ENCODE data around the gene VPS54. TPM values are rescaled to one million over a fixed set of nuclear protein-coding genes. Genes with fewer than 3 reads are reported as not detected.
A peak's percentile ranks its signal among the peaks of the same experiment; 100 is the strongest.
"Not testable (repeated sequence)": the region's sequence is repeated elsewhere in the genome, so short reads cannot be mapped to it uniquely, and the experiment has no call there.

Gene VPS54
- polyA plus RNA-seq, 6 donors from 2014 or later, result 4.6 to 10.8 (median 5.2) TPM

DNA sequence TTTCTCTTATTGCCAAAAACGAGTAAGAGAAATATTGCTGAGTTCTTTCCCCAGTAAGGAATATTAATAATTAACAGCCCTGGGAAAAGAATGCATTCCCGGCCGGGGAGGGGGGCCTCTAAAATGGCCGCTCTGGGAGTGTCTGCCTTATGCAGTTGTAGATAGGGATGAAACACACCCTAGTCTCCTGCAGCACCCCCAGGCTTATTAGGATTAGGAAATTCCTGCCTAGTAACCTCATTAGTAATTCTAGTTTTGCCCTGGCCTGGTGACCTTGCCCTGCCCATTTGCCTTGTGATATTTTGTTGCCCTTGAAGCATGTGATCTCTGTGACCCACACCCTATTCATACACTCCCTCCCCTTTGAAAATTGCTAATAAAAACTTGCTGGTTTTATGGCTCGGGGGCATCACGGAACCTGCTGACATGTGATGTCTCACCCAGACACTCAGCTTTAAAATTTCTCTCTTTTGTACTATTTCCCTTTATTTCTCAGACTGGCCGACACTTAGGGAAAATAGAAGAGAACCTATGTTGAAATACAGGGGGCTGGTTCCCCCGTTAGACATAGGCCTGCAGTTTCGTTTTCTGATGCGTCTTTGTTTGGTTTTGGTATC, 22.5 kb downstream of the VPS54 start:
- not testable (repeated sequence) for H3K27me3 Mint-ChIP-seq; H3K4me1 Mint-ChIP-seq; ATAC-seq (ENCODE audit: low read depth in 2 of 2); DNase-seq; H3K4me3 Mint-ChIP-seq
- Mint-ChIP-seq H3K36me3 (peaks cover 19 to 28% of the 10 kb centered on the region in 2 donors), H3K9me3 (peaks cover 5 to 23% (median 14%) of the 10 kb centered on the region in 7 donors), H3K27ac (peak overlapping the region in 1 of 6 donors; percentile 57)

- not testable (repeated sequence) for H3K27me3 Mint-ChIP-seq; DNase-seq; ATAC-seq (ENCODE audit: low read depth in 2 of 2)
- peaks cover 26 to 39% of the 10 kb centered on the region in 2 donors for H3K36me3 Mint-ChIP-seq
- peak overlapping the region in 1 of 8 donors; percentile 59 for H3K4me3 Mint-ChIP-seq
- H3K4me1 Mint-ChIP-seq, result peaks cover 6 to 15% (median 9%) of the 10 kb centered on the region in 3 donors
- H3K9me3 Mint-ChIP-seq, result peaks cover 11 to 31% (median 20%) of the 10 kb centered on the region in 7 donors
- H3K27ac Mint-ChIP-seq, result peak overlapping the region in 1 of 6 donors; percentile 6
Observed at GRCh38 chr2:63994329-63995070, 24.7 kb downstream of the VPS54 start.

GRCh38 chr2:63993871-63994270, 25.4 kb downstream of the VPS54 start:
- ATAC-seq (ENCODE audit: low read depth in 2 of 2) (no peak), DNase-seq (no peak)
- Mint-ChIP-seq H3K4me1 (peaks cover 6 to 15% (median 9%) of the 10 kb centered on the region in 3 donors), H3K36me3 (peaks cover 26 to 45% of the 10 kb centered on the region in 2 donors), H3K4me3 (no peak overlapping the region), H3K27ac (no peak overlapping the region), H3K9me3 (peaks cover 11 to 34% (median 20%) of the 10 kb centered on the region in 7 donors), H3K27me3 (no peaks in the 10 kb centered on the region)

DNA sequence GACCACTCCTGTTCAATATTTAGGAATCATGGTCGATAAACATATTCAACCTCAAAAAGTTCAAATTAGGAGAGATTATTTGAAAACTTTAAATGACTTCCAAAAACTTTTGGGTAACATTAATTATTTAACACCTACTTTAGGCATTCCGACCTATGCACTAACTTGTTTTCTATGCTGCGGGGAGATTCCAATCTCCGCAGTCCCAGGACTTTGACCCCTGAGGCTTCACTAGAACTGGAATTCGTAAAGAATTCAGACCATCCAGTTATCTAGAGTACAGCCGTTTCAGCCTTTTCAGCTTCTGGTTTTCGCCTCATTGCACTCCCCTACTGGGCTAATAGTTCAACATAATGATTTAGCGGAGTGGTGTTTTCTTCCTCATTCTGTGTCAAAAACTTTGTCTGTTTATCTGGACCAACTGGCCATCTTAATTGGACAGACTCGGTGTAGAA, 26.1 kb downstream of the VPS54 start:
- ATAC-seq (ENCODE audit: low read depth in 2 of 2); H3K27me3 Mint-ChIP-seq: not testable (repeated sequence)
- H3K36me3 Mint-ChIP-seq, result peaks cover 22 to 39% of the 10 kb centered on the region in 2 donors

DNA sequence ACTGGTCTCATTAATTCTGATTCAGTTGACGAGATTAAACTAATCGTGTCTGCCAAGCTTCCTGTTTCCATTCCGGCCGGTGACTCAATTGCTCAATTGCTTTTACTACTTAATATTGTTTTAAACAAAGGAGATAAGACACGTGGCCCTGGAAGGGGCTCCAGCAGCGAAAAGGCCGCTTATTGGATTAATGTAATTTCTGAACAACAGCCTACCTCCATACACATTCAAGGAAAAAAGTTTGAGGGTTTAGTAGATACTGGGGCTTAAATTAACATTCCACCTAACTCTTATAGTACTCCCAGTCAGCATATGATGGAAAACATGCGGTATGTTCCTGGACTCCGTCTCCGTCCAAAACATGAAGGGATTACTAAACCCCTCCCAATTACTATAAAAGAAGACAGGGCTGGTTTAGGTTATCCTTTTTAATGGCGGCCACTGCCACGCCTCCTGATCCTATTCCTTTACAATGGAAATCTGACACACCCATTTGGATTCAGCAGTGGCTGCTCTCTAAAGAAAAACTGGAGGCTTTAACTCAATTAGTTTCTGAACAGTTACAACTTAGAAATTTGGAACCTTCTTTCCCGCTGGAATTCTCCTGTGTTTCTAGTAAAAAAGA, 27.1 kb downstream of the VPS54 start:
- DNase-seq (no peak), ATAC-seq (ENCODE audit: low read depth in 2 of 2) (no peak)
- H3K27me3 Mint-ChIP-seq, result no peaks in the 10 kb centered on the region
- H3K36me3 Mint-ChIP-seq, result peaks cover 21 to 29% of the 10 kb centered on the region in 2 donors
- H3K27ac Mint-ChIP-seq, result no peak overlapping the region
- H3K9me3 Mint-ChIP-seq, result peaks cover 6 to 18% (median 13%) of the 10 kb centered on the region in 7 donors
- peaks cover 1 to 15% (median 9%) of the 10 kb centered on the region in 3 donors for H3K4me1 Mint-ChIP-seq
- no peak overlapping the region for H3K4me3 Mint-ChIP-seq

More for the DNA sequence above, 26.1 kb downstream of the VPS54 start:
- H3K27ac Mint-ChIP-seq, H3K4me3 Mint-ChIP-seq, DNase-seq: not testable (repeated sequence)
- peaks cover 7 to 28% (median 19%) of the 10 kb centered on the region in 7 donors for H3K9me3 Mint-ChIP-seq
- H3K4me1 Mint-ChIP-seq, result peaks cover 4 to 15% (median 9%) of the 10 kb centered on the region in 3 donors

GRCh38 chr2:63991173-63991999, 27.8 kb downstream of the VPS54 start:
- H3K27ac Mint-ChIP-seq; H3K4me3 Mint-ChIP-seq; H3K27me3 Mint-ChIP-seq; DNase-seq; ATAC-seq (ENCODE audit: low read depth in 2 of 2): not testable (repeated sequence)
- H3K4me1 Mint-ChIP-seq, result peaks cover 1 to 15% (median 9%) of the 10 kb centered on the region in 3 donors
- peaks cover 21 to 24% of the 10 kb centered on the region in 2 donors for H3K36me3 Mint-ChIP-seq
- peaks cover 6 to 12% (median 7%) of the 10 kb centered on the region in 7 donors for H3K9me3 Mint-ChIP-seq

DNA sequence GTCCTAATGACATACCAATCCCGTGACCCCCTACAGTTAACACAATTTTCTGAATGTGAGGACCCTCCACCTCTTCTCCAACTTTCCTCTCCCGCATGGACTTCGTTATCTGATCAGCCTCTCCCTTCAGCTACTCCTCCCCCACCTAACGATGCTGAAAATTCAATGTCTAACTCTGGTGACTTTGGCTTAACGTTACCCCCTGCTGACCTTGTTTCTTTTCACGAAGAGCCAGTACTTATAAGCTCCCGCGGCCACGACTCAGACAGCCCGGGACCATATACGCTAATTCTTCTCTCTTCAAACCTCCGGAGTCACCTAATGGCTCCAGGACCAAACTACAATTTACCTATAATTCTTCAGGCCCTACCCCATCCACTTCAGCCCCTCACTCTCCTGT, 29.2 kb downstream of the VPS54 start:
- peaks cover 6 to 12% (median 7%) of the 10 kb centered on the region in 7 donors for H3K9me3 Mint-ChIP-seq
- H3K4me1 Mint-ChIP-seq, result peaks cover 4 to 20% (median 11%) of the 10 kb centered on the region in 3 donors
- DNase-seq, result no peak
- H3K27ac Mint-ChIP-seq, result peak overlapping the region in 3 of 6 donors; percentile 50 to 64 (median 52)
- H3K36me3 Mint-ChIP-seq, result peaks cover 15 to 21% of the 10 kb centered on the region in 2 donors
- no peak for ATAC-seq (ENCODE audit: low read depth in 2 of 2)
- no peaks in the 10 kb centered on the region for H3K27me3 Mint-ChIP-seq
- peak overlapping the region in 1 of 8 donors; percentile 64 for H3K4me3 Mint-ChIP-seq

DNA sequence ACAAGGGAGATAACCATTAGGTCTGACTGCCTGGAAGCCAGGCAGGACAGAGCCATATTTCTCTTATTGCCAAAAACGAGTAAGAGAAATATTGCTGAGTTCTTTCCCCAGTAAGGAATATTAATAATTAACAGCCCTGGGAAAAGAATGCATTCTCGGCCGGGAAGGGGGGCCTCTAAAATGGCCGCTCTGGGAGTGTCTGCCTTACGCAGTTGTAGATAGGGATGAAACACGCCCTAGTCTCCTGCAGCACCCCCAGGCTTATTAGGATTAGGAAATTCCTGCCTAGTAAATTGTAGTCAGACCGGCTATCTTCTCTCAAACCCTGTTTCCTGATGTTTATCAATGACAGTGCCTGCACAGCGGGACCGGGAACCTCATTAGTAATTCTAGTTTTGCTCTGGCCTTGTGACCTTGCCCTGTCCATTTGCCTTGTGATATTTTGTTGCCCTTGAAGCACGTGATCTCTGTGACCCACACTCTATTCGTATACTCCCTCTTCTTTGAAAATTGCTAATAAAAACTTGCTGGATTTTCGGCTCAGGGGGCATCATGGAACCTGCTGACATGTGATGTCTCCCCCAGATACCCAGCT, 30.3 kb downstream of the VPS54 start:
- H3K27me3 Mint-ChIP-seq; H3K27ac Mint-ChIP-seq; DNase-seq; H3K4me3 Mint-ChIP-seq; ATAC-seq (ENCODE audit: low read depth in 2 of 2): not testable (repeated sequence)
- H3K36me3 Mint-ChIP-seq, result peaks cover 8 to 17% of the 10 kb centered on the region in 2 donors
- peaks cover 6 to 12% (median 7%) of the 10 kb centered on the region in 7 donors for H3K9me3 Mint-ChIP-seq
- H3K4me1 Mint-ChIP-seq, result peaks cover 4 to 20% (median 4%) of the 10 kb centered on the region in 3 donors

- no peak for DNase-seq
- Mint-ChIP-seq H3K27me3 (no peaks in the 10 kb centered on the region), H3K4me1 (peaks cover 3 to 5% (median 3%) of the 10 kb centered on the region in 3 donors), H3K27ac (peak overlapping the region in 3 of 6 donors; percentile 15 to 87 (median 78)), H3K36me3 (peaks cover 6 to 26% of the 10 kb centered on the region in 2 donors), H3K4me3 (no peak overlapping the region), H3K9me3 (peaks cover 0 to 5% (median 0%) of the 10 kb centered on the region in 7 donors)
- no peak for ATAC-seq (ENCODE audit: low read depth in 2 of 2)
Observed at GRCh38 chr2:63984606-63985359, 34.4 kb downstream of the VPS54 start.

- Mint-ChIP-seq H3K4me3 (no peak overlapping the region), H3K4me1 (peaks cover 3 to 5% (median 3%) of the 10 kb centered on the region in 3 donors), H3K36me3 (peaks cover 1 to 26% of the 10 kb centered on the region in 2 donors), H3K27ac (no peak overlapping the region), H3K9me3 (peaks cover 0 to 5% (median 0%) of the 10 kb centered on the region in 7 donors), H3K27me3 (no peaks in the 10 kb centered on the region)
- ATAC-seq (ENCODE audit: low read depth in 2 of 2), result no peak
- DNase-seq, result no peak
Observed at GRCh38 chr2:63983986-63984605, 35.1 kb downstream of the VPS54 start.

DNA sequence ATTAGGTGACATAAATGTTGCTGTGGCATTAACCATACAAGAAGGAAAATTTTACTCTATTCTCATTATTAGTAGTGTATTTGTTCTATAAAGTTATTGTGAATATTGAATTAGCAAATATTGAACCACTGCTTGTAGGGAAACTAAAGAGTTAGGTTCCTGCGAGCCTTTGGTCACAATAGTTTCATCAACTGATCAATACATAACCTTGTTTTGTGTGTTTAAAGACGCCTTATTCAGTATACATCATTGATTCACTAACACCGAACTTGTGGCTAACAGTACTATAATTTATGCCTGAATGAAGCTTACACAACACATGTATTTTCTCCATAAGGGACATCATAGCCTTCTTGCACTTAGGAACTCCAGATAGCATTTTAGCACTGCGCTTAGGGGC, 36.9 kb downstream of the VPS54 start:
- no peak for ATAC-seq (ENCODE audit: low read depth in 2 of 2)
- Mint-ChIP-seq H3K27me3 (no peaks in the 10 kb centered on the region), H3K27ac (peak overlapping the region in 1 of 6 donors; percentile 51), H3K4me1 (peaks cover 3 to 5% (median 3%) of the 10 kb centered on the region in 3 donors), H3K4me3 (no peak overlapping the region), H3K36me3 (peaks cover 0 to 35% of the 10 kb centered on the region in 2 donors), H3K9me3 (no peaks in the 10 kb centered on the region)
- no peak for DNase-seq
